Mesendoderm (in vitro differentiated cells): Measurements from ENCODE around the gene DCDC2C.

ENCODE experiments used
- DNase-seq: peaks from one replicate; pipeline ENCODE4 v3.0.0; 2013
- H2AK5ac ChIP-seq: 2 replicates; pipeline ENCODE4 v1.6.1; 2013; ENCODE audit warnings: low read length, inconsistent platforms
- H2BK120ac ChIP-seq: 2 replicates; pipeline ENCODE4 v1.6.1; 2013; ENCODE audit warnings: low read depth, mild to moderate bottlenecking, low read length, moderate library complexity, mixed read lengths
- H2BK15ac ChIP-seq: replicated peaks from 2 replicates; pipeline ENCODE4 v1.6.1; 2013; ENCODE audit warnings: low read depth, mild to moderate bottlenecking, moderate library complexity
- H2BK5ac ChIP-seq: 2 replicates; pipeline ENCODE4 v1.6.1; 2013; ENCODE audit warnings: low read length, inconsistent platforms
- H3K18ac ChIP-seq: 2 replicates; pipeline ENCODE4 v1.6.1; 2013; ENCODE audit warnings: mild to moderate bottlenecking, low read length, mixed read lengths
- H3K23ac ChIP-seq: one replicate; pipeline ENCODE4 v1.6.1; 2013; ENCODE audit warnings: low read length
- H3K27ac ChIP-seq: 2 replicates; pipeline ENCODE4 v1.5.1; 2013; ENCODE audit warnings: low read depth, mild to moderate bottlenecking, inconsistent platforms, low read length, moderate library complexity
- H3K27me3 ChIP-seq: 2 replicates; pipeline ENCODE4 v1.6.1; 2013; ENCODE audit warnings: low read length, control low read depth, mild to moderate bottlenecking, inconsistent platforms; ENCODE audit not compliant: insufficient read depth, poor library complexity
- H3K36me3 ChIP-seq: 2 replicates; pipeline ENCODE4 v1.6.1; 2013; ENCODE audit warnings: low read length, inconsistent platforms; ENCODE audit not compliant: control insufficient read depth, insufficient read depth
- H3K4ac ChIP-seq: one replicate; pipeline ENCODE4 v1.6.1; 2013; ENCODE audit warnings: low read depth, mild to moderate bottlenecking, low read length, moderate library complexity
- H3K4me1 ChIP-seq: 2 replicates; pipeline ENCODE4 v1.6.1; 2013; ENCODE audit warnings: low read depth, low read length, inconsistent platforms; ENCODE audit not compliant: control insufficient read depth
- H3K4me2 ChIP-seq: 2 replicates; pipeline ENCODE4 v1.6.1; 2013; ENCODE audit warnings: low read length
- H3K4me3 ChIP-seq: 2 replicates; pipeline ENCODE4 v1.5.1; 2013; ENCODE audit warnings: mild to moderate bottlenecking, low read length
- H3K56ac ChIP-seq: one replicate; pipeline ENCODE4 v1.6.1; 2013; ENCODE audit warnings: low read length
- H3K79me1 ChIP-seq: 2 replicates; pipeline ENCODE4 v1.6.1; 2013; ENCODE audit warnings: low read length, inconsistent platforms
- H3K79me2 ChIP-seq: 2 replicates; pipeline ENCODE4 v1.6.1; 2013; ENCODE audit warnings: mild to moderate bottlenecking, low read length; ENCODE audit not compliant: control insufficient read depth, insufficient read depth
- H3K9ac ChIP-seq: 2 replicates; pipeline ENCODE4 v1.6.1; 2013; ENCODE audit warnings: low read length, inconsistent platforms
- H4K5ac ChIP-seq: one replicate; pipeline ENCODE4 v1.6.1; 2013; ENCODE audit warnings: low read length
- H4K8ac ChIP-seq: one replicate; pipeline ENCODE4 v1.6.1; 2013; ENCODE audit warnings: low read depth, mild to moderate bottlenecking, control low read depth, low read length, moderate library complexity
- WGBS: extraction: QIAGEN DNeasy Blood & Tissue Kit; methylation state at CpG from one replicate; pipeline ENCODE4 v1.1.7; 2013; ENCODE audit warnings: low lambda C conversion rate, missing lambda C conversion rate; ENCODE audit not compliant: insufficient coverage; ENCODE audit errors: extremely low coverage; 5-methylcytosine and 5-hydroxymethylcytosine counted together

DCDC2C gene

GRCh38 chr2:3752376-3752775 lies 49.0 kb downstream of the DCDC2C start:
- no peak overlapping the region for H2BK5ac ChIP-seq
- no peak overlapping the region for H3K27ac ChIP-seq
- no CpG with 5 or more reads among the region's 6 CpGs for WGBS
- H3K79me1 ChIP-seq: no peaks in the 10 kb centered on the region
- no peak for DNase-seq
- H3K23ac ChIP-seq: no peak overlapping the region
- H4K5ac ChIP-seq: no peak overlapping the region
- no peaks in the 10 kb centered on the region for H3K27me3 ChIP-seq
- H3K36me3 ChIP-seq: no peaks in the 10 kb centered on the region
- no peak overlapping the region for H2BK120ac ChIP-seq
- H3K4me1 ChIP-seq: no peaks in the 10 kb centered on the region
- no peak overlapping the region for H3K4ac ChIP-seq
- H3K79me2 ChIP-seq: no peaks in the 10 kb centered on the region
- H3K18ac ChIP-seq: no peak overlapping the region
- H3K56ac ChIP-seq: no peak overlapping the region
- no peak overlapping the region for H3K4me2 ChIP-seq
- no peak overlapping the region for H2BK15ac ChIP-seq
- H2AK5ac ChIP-seq: no peak overlapping the region
- H3K4me3 ChIP-seq: no peak overlapping the region
- H3K9ac ChIP-seq: no peak overlapping the region
- H4K8ac ChIP-seq: no peak overlapping the region

- Histone ChIP-seq H2AK5ac (no peak overlapping the region), H3K4ac (no peak overlapping the region), H3K23ac (no peak overlapping the region), H3K4me3 (no peak overlapping the region), H4K8ac (no peak overlapping the region), H3K4me1 (no peaks in the 10 kb centered on the region), H2BK120ac (no peak overlapping the region), H3K4me2 (no peak overlapping the region), H2BK5ac (no peak overlapping the region), H3K79me2 (no peaks in the 10 kb centered on the region), H3K27me3 (no peaks in the 10 kb centered on the region), H3K36me3 (no peaks in the 10 kb centered on the region), H2BK15ac (no peak overlapping the region), H3K9ac (no peak overlapping the region), H3K27ac (no peak overlapping the region), H3K79me1 (no peaks in the 10 kb centered on the region), H4K5ac (no peak overlapping the region), H3K56ac (no peak overlapping the region), H3K18ac (no peak overlapping the region)
- no CpG with 5 or more reads among the region's 8 CpGs for WGBS
- no peak for DNase-seq
Measured at GRCh38 chr2:3753561-3753960, 50.2 kb downstream of the DCDC2C start.

- no peaks in the 10 kb centered on the region for H3K79me2 ChIP-seq
- no peaks in the 10 kb centered on the region for H3K27me3 ChIP-seq
- H4K5ac ChIP-seq: no peak overlapping the region
- no peak overlapping the region for H2AK5ac ChIP-seq
- no peak overlapping the region for H2BK5ac ChIP-seq
- H3K4me3 ChIP-seq: no peak overlapping the region
- H3K36me3 ChIP-seq: no peaks in the 10 kb centered on the region
- no peak overlapping the region for H3K18ac ChIP-seq
- WGBS: no CpG with 5 or more reads among the region's 5 CpGs
- H3K56ac ChIP-seq: no peak overlapping the region
- H3K23ac ChIP-seq: no peak overlapping the region
- H3K9ac ChIP-seq: no peak overlapping the region
- no peak overlapping the region for H2BK120ac ChIP-seq
- DNase-seq: peak; percentile 19
- H3K4ac ChIP-seq: no peak overlapping the region
- no peaks in the 10 kb centered on the region for H3K79me1 ChIP-seq
- H3K4me1 ChIP-seq: no peaks in the 10 kb centered on the region
- no peak overlapping the region for H2BK15ac ChIP-seq
- no peak overlapping the region for H3K27ac ChIP-seq
- no peak overlapping the region for H3K4me2 ChIP-seq
- no peak overlapping the region for H4K8ac ChIP-seq
Measured at GRCh38 chr2:3754280-3754679, 50.9 kb downstream of the DCDC2C start.

- Histone ChIP-seq H3K79me2 (no peaks in the 10 kb centered on the region), H3K4ac (no peak overlapping the region), H2BK15ac (no peak overlapping the region), H3K18ac (no peak overlapping the region), H3K4me3 (no peak overlapping the region), H3K23ac (no peak overlapping the region), H3K79me1 (no peaks in the 10 kb centered on the region), H3K27ac (no peak overlapping the region), H3K56ac (no peak overlapping the region), H2AK5ac (no peak overlapping the region), H4K5ac (no peak overlapping the region), H2BK120ac (no peak overlapping the region), H3K27me3 (no peaks in the 10 kb centered on the region), H2BK5ac (no peak overlapping the region), H3K9ac (no peak overlapping the region), H3K36me3 (no peaks in the 10 kb centered on the region), H3K4me1 (no peaks in the 10 kb centered on the region), H4K8ac (no peak overlapping the region), H3K4me2 (no peak overlapping the region)
- no CpG with 5 or more reads among the region's 3 CpGs for WGBS
- no peak for DNase-seq
Measured at GRCh38 chr2:3754795-3755194, 51.4 kb downstream of the DCDC2C start.

- Histone ChIP-seq H2BK5ac (no peak overlapping the region), H3K4ac (no peak overlapping the region), H3K79me2 (no peaks in the 10 kb centered on the region), H2BK120ac (no peak overlapping the region), H3K4me2 (no peak overlapping the region), H3K27me3 (no peaks in the 10 kb centered on the region), H3K4me1 (no peaks in the 10 kb centered on the region), H3K4me3 (no peak overlapping the region), H3K9ac (no peak overlapping the region), H2BK15ac (no peak overlapping the region), H3K23ac (no peak overlapping the region), H3K79me1 (no peaks in the 10 kb centered on the region), H3K18ac (no peak overlapping the region), H2AK5ac (no peak overlapping the region), H3K36me3 (no peaks in the 10 kb centered on the region), H4K5ac (no peak overlapping the region), H3K56ac (no peak overlapping the region), H4K8ac (no peak overlapping the region), H3K27ac (no peak overlapping the region)
- WGBS: no CpG with 5 or more reads among the region's 3 CpGs
- no peak for DNase-seq
Measured at GRCh38 chr2:3755277-3755676, 51.9 kb downstream of the DCDC2C start.

- H3K27me3 ChIP-seq: no peaks in the 10 kb centered on the region
- H2AK5ac ChIP-seq: no peak overlapping the region
- no peak for DNase-seq
- H4K8ac ChIP-seq: no peak overlapping the region
- H4K5ac ChIP-seq: no peak overlapping the region
- no peak overlapping the region for H2BK120ac ChIP-seq
- no peak overlapping the region for H3K9ac ChIP-seq
- H3K79me1 ChIP-seq: no peaks in the 10 kb centered on the region
- no peak overlapping the region for H3K27ac ChIP-seq
- no peak overlapping the region for H3K18ac ChIP-seq
- WGBS: no CpG with 5 or more reads among the region's 8 CpGs
- H3K4ac ChIP-seq: no peak overlapping the region
- no peaks in the 10 kb centered on the region for H3K4me1 ChIP-seq
- H3K36me3 ChIP-seq: no peaks in the 10 kb centered on the region
- H3K4me3 ChIP-seq: no peak overlapping the region
- no peak overlapping the region for H3K56ac ChIP-seq
- no peak overlapping the region for H2BK5ac ChIP-seq
- no peak overlapping the region for H3K4me2 ChIP-seq
- no peak overlapping the region for H2BK15ac ChIP-seq
- no peak overlapping the region for H3K23ac ChIP-seq
- H3K79me2 ChIP-seq: no peaks in the 10 kb centered on the region
Measured at GRCh38 chr2:3756306-3756705, 52.9 kb downstream of the DCDC2C start.
